Breast epithelium (tissue), 4 donors: ENCODE results near the gene IL12RB2. TPM values are rescaled to one million over a fixed set of nuclear protein-coding genes. Genes with fewer than 3 reads are reported as not detected.

Experiments
- DNase-seq, 2 donors: peaks; one replicate each; pipeline ENCODE4 v3.0.0-alpha.2; 2019; ENCODE audit warnings: low spot score in 2 of 2
- H3K27ac ChIP-seq, 2 donors: fragments of 200-600 bp; sonication (generic) in 1 of 2; one replicate each; pipeline ENCODE4 v1.5.1; 2016 to 2019; ENCODE audit warnings: mild to moderate bottlenecking in 1 of 2
- H3K27me3 ChIP-seq, 2 donors: fragments of 200-600 bp; sonication (generic) in 1 of 2; one replicate each; pipeline versions ENCODE4 v1.5.1 to v1.6.0; 2017 to 2019; ENCODE audit warnings: control low read depth in 1 of 2, mild to moderate bottlenecking in 1 of 2
- H3K36me3 ChIP-seq: fragments of 200-600 bp; one replicate; pipeline ENCODE4 v1.5.1; 2019
- H3K4me1 ChIP-seq, 2 donors: fragments of 200-600 bp; sonication (generic); one replicate each; pipeline ENCODE4 v1.5.1; 2016 to 2019; ENCODE audit warnings: control low read depth in 1 of 2
- H3K4me3 ChIP-seq, 3 donors: fragments of 200-600 bp; sonication (generic); 1 replicate in 2 of 3; 2 replicates in 1 of 3; pipeline ENCODE4 v1.5.1; 2016 to 2019; ENCODE audit warnings: mild to moderate bottlenecking in 3 of 3, moderate library complexity in 2 of 3
- H3K9me3 ChIP-seq, 2 donors: fragments of 200-600 bp; sonication (generic) in 1 of 2; one replicate each; pipeline ENCODE4 v1.5.1; 2016 to 2019; ENCODE audit warnings: control low read depth in 1 of 2
- POLR2A ChIP-seq: fragments of 450-650 bp; IDR thresholded peaks from one replicate; pipeline ENCODE4 v1.6.1; 2016; ENCODE audit warnings: antibody characterized with exemption, mild to moderate bottlenecking, moderate library complexity
- POLR2AphosphoS5 ChIP-seq, 3 donors: sonication (generic); formaldehyde crosslinking; IDR thresholded peaks; one replicate each; pipeline ENCODE4 v1.6.1; 2017; ENCODE audit warnings: antibody characterized with exemption in 3 of 3
- intact Hi-C: fragments of 100-400 bp; cut with DNase I; formaldehyde crosslinking; loops from one replicate; pipeline ENCODE4 v1.15.1; 2023; ENCODE audit warnings: low total_unique reads
- total RNA-seq, 3 donors: library from RNA; depleted of rRNA; stranded (reverse); fragments of >200 nt; gene quantifications; one replicate each; pipeline ENCODE4 v1.1.0, GENCODE V29; 2016
- TF ChIP-seq, protein P1 (sequence below), 3 donors: fragments of 450-650 bp; IDR thresholded peaks; one replicate each; pipeline ENCODE4 v1.5.1; 2016 to 2017; ENCODE audit warnings: antibody characterized with exemption in 3 of 3, mild to moderate bottlenecking in 3 of 3, moderate library complexity in 3 of 3

IL12RB2 gene
- total RNA-seq, 3 donors from 2014 or later: 0.33 to 5.1 (median 0.59) TPM

DNA sequence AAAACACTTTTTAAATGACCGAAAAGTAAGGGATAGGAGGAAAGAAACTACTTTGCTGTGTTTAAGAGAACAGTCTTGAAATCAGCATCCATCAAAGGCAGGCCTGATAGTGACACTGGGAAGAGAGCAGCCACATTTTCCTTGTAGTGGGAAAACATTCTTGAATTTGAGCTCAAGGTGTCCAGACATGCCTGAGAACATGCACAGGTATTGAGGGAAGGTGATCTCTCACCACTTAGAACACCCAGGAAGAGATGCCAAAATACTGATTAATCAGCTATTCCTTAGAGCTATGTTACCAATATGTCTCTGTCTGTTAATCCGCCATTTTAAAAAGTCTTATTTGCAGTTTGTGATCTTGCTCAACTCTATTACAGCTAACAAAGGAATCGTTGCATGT lies 25.9 kb downstream of the IL12RB2 start:
- H3K27ac ChIP-seq: no peak overlapping the region
- intact Hi-C loops: no loop called here
- TF ChIP-seq POLR2A: no peak
- TF ChIP-seq POLR2AphosphoS5 (IDR thresholded peaks at IDR 0.05): no peak
- TF ChIP-seq, protein P1, sequence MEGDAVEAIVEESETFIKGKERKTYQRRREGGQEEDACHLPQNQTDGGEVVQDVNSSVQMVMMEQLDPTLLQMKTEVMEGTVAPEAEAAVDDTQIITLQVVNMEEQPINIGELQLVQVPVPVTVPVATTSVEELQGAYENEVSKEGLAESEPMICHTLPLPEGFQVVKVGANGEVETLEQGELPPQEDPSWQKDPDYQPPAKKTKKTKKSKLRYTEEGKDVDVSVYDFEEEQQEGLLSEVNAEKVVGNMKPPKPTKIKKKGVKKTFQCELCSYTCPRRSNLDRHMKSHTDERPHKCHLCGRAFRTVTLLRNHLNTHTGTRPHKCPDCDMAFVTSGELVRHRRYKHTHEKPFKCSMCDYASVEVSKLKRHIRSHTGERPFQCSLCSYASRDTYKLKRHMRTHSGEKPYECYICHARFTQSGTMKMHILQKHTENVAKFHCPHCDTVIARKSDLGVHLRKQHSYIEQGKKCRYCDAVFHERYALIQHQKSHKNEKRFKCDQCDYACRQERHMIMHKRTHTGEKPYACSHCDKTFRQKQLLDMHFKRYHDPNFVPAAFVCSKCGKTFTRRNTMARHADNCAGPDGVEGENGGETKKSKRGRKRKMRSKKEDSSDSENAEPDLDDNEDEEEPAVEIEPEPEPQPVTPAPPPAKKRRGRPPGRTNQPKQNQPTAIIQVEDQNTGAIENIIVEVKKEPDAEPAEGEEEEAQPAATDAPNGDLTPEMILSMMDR (IDR thresholded peaks at IDR 0.05): no peak
- no peaks in the 10 kb centered on the region for H3K27me3 ChIP-seq
- no peaks in the 10 kb centered on the region for H3K4me1 ChIP-seq
- no peaks in the 10 kb centered on the region for H3K36me3 ChIP-seq
- no peak overlapping the region for H3K4me3 ChIP-seq
- H3K9me3 ChIP-seq: no peaks in the 10 kb centered on the region
- DNase-seq: no peak

DNA sequence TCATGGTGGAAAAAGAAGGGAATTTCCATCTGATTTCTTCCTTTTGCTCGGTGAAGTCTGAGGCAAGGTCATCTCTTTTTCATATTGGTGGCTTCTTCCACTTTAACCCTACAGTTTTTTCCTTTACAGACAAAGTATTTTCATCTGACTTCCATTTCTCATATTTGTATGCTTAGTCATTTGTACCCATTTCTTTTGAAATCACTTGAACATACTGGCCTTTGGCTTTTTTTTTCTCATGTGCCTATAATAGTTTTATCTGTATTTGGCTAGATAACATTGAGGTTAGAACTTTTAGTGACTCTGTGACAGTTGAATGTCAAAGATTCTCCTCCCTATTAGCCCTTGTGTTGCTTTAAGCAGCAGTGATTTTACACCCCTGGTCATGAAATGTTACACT lies 27.7 kb downstream of the IL12RB2 start:
- no peak for TF ChIP-seq POLR2A
- TF ChIP-seq, protein P1 (IDR thresholded peaks at IDR 0.05): no peak
- no peak for TF ChIP-seq POLR2AphosphoS5 (IDR thresholded peaks at IDR 0.05)
- H3K4me3 ChIP-seq: no peak overlapping the region
- intact Hi-C loops: no loop called here

GRCh38 chr1:67336157-67336556 lies 28.5 kb downstream of the IL12RB2 start:
- DNase-seq: no peak
- no peak overlapping the region for H3K27ac ChIP-seq
- no peaks in the 10 kb centered on the region for H3K4me1 ChIP-seq
- H3K27me3 ChIP-seq: no peaks in the 10 kb centered on the region
- no peaks in the 10 kb centered on the region for H3K9me3 ChIP-seq
- intact Hi-C loops: no loop called here
- no peaks in the 10 kb centered on the region for H3K36me3 ChIP-seq
- TF ChIP-seq, protein P1 (IDR thresholded peaks at IDR 0.05): no peak
- TF ChIP-seq POLR2A (no peak), POLR2AphosphoS5 (IDR thresholded peaks at IDR 0.05) (no peak)
- H3K4me3 ChIP-seq: no peak overlapping the region

More for the DNA sequence above, 27.7 kb downstream of the IL12RB2 start:
- no peaks in the 10 kb centered on the region for H3K4me1 ChIP-seq
- H3K27me3 ChIP-seq: no peaks in the 10 kb centered on the region
- no peaks in the 10 kb centered on the region for H3K9me3 ChIP-seq
- DNase-seq: no peak
- no peak overlapping the region for H3K27ac ChIP-seq
- no peaks in the 10 kb centered on the region for H3K36me3 ChIP-seq

- DNase-seq: no peak
- no peak overlapping the region for H3K27ac ChIP-seq
- H3K27me3 ChIP-seq: no peaks in the 10 kb centered on the region
- H3K36me3 ChIP-seq: no peaks in the 10 kb centered on the region
- intact Hi-C loops: no loop called here
- no peaks in the 10 kb centered on the region for H3K9me3 ChIP-seq
- TF ChIP-seq, protein P1 (IDR thresholded peaks at IDR 0.05): no peak
- TF ChIP-seq POLR2A: no peak
- no peak for TF ChIP-seq POLR2AphosphoS5 (IDR thresholded peaks at IDR 0.05)
- H3K4me3 ChIP-seq: no peak overlapping the region
- H3K4me1 ChIP-seq: no peaks in the 10 kb centered on the region
Measured at GRCh38 chr1:67336783-67337182, 29.1 kb downstream of the IL12RB2 start.

DNA sequence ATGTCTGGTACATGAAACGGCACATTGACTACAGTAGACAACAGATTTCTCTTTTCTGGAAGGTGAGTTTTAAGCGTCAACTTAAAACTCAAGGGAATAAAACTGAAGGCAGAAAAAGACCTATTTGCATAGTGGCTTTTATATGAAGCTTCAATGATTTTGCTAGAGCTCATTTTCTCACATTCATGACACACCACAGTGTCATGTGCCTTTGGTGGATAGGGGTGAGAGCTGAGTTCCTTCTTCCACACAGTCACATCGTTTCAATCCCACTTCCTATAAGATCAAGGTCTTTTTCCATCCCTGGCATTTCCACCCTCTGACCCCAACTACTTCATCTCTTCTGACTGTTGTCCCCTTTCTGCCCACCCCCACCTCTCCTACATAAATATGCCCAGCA lies 31.0 kb downstream of the IL12RB2 start:
- no peaks in the 10 kb centered on the region for H3K4me1 ChIP-seq
- intact Hi-C loops: no loop called here
- no peak for DNase-seq
- no peaks in the 10 kb centered on the region for H3K27me3 ChIP-seq
- no peaks in the 10 kb centered on the region for H3K9me3 ChIP-seq
- no peaks in the 10 kb centered on the region for H3K36me3 ChIP-seq
- no peak overlapping the region for H3K27ac ChIP-seq
- no peak overlapping the region for H3K4me3 ChIP-seq
- TF ChIP-seq, protein P1 (IDR thresholded peaks at IDR 0.05): no peak
- no peak for TF ChIP-seq POLR2AphosphoS5 (IDR thresholded peaks at IDR 0.05)
- TF ChIP-seq POLR2A: no peak
